Tibial artery (tissue), 4 donors: ENCODE data around the gene RAB11FIP3.

ENCODE experiments used
- DNase-seq, 2 donors: peaks; one replicate each; pipeline ENCODE4 v3.0.0-alpha.2; 2019
- H3K27ac ChIP-seq, 2 donors: fragments of 200-600 bp; sonication (generic) in 1 of 2; 1 replicate in 1 of 2; 2 replicates in 1 of 2; pipeline ENCODE4 v1.5.1; 2018 to 2019; ENCODE audit warnings: mild to moderate bottlenecking in 1 of 2
- H3K27me3 ChIP-seq, 2 donors: fragments of 200-600 bp; sonication (generic) in 1 of 2; one replicate each; pipeline versions ENCODE4 v1.5.1 to v1.6.0; 2016 to 2019
- H3K36me3 ChIP-seq, 3 donors: fragments of 200-600 bp; sonication (generic) in 2 of 3; one replicate each; pipeline ENCODE4 v1.5.1; 2016 to 2019; ENCODE audit warnings: mild to moderate bottlenecking in 2 of 3
- H3K4me1 ChIP-seq, 4 donors: fragments of 200-600 bp; sonication (generic) in 2 of 4; 1 replicate in 3 of 4; 2 replicates in 1 of 4; pipeline ENCODE4 v1.5.1; 2016 to 2019
- H3K4me3 ChIP-seq, 2 donors: fragments of 200-600 bp; sonication (generic) in 1 of 2; 1 replicate in 1 of 2; 2 replicates in 1 of 2; pipeline ENCODE4 v1.5.1; 2018 to 2019; ENCODE audit warnings: mild to moderate bottlenecking in 2 of 2
- H3K9me3 ChIP-seq, 3 donors: fragments of 200-600 bp; sonication (generic) in 1 of 3; one replicate each; pipeline ENCODE4 v1.5.1; 2016 to 2019
- intact Hi-C: fragments of 100-400 bp; cut with DNase I; formaldehyde crosslinking; loops from one replicate; pipeline ENCODE4 v1.15.0; 2023; ENCODE audit warnings: low total_unique reads
- TF ChIP-seq, protein P1 (sequence below), 2 experiments: fragments of 200-600 bp in 1 of 2; fragments of 450-650 bp in 1 of 2; IDR thresholded peaks; one replicate each; pipeline ENCODE4 v1.5.1; 2017 to 2019; ENCODE audit warnings: antibody characterized with exemption in 2 of 2, mild to moderate bottlenecking in 1 of 2, moderate library complexity in 1 of 2

Gene RAB11FIP3

DNA sequence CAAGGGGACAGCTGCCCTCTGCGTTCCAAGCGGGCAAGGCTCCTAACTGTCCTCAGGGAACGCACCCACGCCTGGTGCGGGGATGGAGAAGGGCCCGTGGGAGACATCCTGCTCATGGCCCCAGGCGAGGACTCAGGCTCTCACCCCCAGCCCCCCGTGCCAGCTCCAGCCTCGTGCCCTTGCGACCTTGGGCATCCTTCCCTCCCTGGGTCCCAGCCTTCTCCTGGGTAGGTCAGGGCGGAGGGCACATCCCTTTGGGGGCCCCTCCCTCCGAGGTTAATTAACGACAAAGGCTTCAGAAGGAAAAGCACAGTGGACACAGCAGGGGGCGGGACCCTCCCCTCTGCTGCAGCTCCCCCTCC lies 46.6 kb upstream of the RAB11FIP3 start:
- intact Hi-C loops: no loop called here
- DNase-seq: no peak
- Histone ChIP-seq H3K27ac (no peak overlapping the region), H3K4me1 (peaks cover 0 to 40% (median 22%) of the 10 kb centered on the region in 4 donors), H3K4me3 (no peak overlapping the region), H3K36me3 (peaks cover 16 to 40% (median 33%) of the 10 kb centered on the region in 3 donors), H3K27me3 (no peaks in the 10 kb centered on the region), H3K9me3 (no peaks in the 10 kb centered on the region)
- TF ChIP-seq, protein P1, sequence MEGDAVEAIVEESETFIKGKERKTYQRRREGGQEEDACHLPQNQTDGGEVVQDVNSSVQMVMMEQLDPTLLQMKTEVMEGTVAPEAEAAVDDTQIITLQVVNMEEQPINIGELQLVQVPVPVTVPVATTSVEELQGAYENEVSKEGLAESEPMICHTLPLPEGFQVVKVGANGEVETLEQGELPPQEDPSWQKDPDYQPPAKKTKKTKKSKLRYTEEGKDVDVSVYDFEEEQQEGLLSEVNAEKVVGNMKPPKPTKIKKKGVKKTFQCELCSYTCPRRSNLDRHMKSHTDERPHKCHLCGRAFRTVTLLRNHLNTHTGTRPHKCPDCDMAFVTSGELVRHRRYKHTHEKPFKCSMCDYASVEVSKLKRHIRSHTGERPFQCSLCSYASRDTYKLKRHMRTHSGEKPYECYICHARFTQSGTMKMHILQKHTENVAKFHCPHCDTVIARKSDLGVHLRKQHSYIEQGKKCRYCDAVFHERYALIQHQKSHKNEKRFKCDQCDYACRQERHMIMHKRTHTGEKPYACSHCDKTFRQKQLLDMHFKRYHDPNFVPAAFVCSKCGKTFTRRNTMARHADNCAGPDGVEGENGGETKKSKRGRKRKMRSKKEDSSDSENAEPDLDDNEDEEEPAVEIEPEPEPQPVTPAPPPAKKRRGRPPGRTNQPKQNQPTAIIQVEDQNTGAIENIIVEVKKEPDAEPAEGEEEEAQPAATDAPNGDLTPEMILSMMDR (IDR thresholded peaks at IDR 0.05): no peak

DNA sequence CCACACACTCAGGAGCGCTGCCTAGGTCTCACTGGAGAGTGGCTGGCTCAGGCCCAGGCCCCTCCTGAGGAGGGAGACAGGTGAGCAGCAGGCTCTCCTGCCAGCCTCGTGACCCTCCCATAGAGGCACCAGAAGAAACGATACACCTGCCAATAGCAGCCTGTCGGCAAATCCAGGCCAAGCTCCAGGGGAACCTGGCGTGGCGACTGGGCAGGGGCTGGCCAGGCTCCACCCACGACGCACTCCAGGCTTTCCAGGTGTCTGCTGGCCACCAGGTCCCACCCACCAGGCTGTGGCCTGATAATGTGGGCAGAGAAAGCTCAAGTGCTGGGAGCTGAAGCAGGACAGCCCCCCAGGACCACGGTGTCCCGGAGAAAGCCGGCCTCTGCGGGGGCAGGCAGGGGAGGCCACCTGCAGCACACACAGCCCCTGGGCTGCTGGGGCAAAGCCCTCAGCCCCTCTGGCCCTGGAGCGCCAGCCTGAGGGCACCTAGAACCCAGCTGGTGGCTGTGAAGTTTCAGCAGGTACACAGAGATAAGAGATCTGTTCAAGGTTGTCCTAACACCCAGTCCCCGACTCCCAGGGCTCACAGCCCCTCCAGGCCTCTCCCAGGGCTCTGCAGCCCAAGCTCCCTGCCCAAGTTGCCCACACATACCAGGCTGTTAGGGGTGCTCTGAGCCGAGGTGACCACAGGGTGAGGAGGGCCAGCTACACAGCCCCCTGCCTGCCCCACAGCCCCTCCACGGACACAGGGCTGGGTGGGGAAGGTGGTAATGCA lies 46.1 kb upstream of the RAB11FIP3 start:
- no peak for DNase-seq
- TF ChIP-seq, protein P1 (IDR thresholded peaks at IDR 0.05): no peak
- Histone ChIP-seq H3K36me3 (peaks cover 16 to 35% (median 28%) of the 10 kb centered on the region in 3 donors), H3K27me3 (no peaks in the 10 kb centered on the region), H3K27ac (no peak overlapping the region), H3K4me1 (peaks cover 0 to 41% (median 22%) of the 10 kb centered on the region in 4 donors), H3K9me3 (no peaks in the 10 kb centered on the region), H3K4me3 (no peak overlapping the region)
- intact Hi-C loops: no loop called here

DNA sequence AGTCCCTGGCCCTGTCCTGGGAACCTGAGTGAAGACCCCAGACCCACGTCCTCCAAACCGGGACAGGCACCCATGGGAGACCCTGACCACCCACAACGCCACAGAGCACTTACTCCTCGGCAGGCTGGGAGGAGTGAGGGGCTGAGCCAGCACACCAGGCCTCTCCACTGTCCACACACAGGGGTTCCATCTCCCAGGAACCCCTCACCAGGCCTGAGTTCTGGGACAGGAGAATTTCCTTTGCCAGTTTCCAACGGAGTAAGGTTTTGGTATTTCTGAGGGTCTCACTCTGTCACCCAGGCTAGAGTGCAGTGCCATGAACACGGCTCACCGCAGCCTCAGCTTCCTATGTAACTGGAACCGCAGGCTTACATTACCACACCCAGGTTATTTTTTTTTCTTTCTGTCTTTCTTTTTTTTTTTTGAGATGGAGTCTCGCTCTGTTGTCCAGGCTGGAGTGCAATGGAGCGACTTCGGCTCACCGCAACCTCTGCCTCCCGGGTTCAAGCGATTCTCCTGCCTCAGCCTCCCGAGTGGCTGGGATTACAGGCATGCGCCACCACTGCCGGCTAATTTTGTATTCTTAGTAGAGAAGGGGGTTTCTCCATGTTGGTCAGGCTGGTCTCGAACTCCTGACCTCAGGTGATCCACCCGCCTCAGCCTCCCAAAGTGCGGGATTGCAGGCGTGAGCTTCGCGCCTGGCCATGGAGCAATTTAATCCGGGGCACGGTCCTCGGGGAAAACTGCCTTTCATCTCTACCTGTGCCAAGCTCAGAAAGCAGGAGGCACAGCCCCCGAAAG lies 45.3 kb upstream of the RAB11FIP3 start:
- TF ChIP-seq, protein P1 (IDR thresholded peaks at IDR 0.05): no peak
- Histone ChIP-seq H3K27me3 (no peaks in the 10 kb centered on the region), H3K27ac (peak overlapping the region in 1 of 2 donors; percentile 64), H3K4me1 (peaks cover 0 to 41% (median 22%) of the 10 kb centered on the region in 4 donors), H3K36me3 (peaks cover 16 to 27% (median 21%) of the 10 kb centered on the region in 3 donors), H3K9me3 (no peaks in the 10 kb centered on the region), H3K4me3 (peak overlapping the region; percentile 83 to 96)
- intact Hi-C loops: no loop called here
- no peak for DNase-seq

DNA sequence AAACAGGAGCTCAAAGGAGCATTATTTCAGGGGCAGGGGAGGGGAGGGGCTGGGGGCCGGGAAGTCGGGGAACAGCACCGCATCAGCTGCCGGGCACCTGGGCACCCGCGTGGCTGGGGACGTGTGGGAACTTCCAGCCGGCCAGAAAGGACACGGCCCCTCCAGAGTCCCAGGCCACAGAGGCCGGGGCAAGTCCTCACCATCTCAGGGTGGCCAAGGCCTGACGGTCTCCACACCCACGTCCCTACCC lies 44.8 kb upstream of the RAB11FIP3 start:
- Histone ChIP-seq H3K27ac (peak overlapping the region; percentile 51 to 64), H3K36me3 (peaks cover 16 to 22% (median 19%) of the 10 kb centered on the region in 3 donors), H3K4me1 (peaks cover 0 to 41% (median 22%) of the 10 kb centered on the region in 4 donors), H3K4me3 (peak overlapping the region; percentile 83 to 96), H3K9me3 (no peaks in the 10 kb centered on the region), H3K27me3 (no peaks in the 10 kb centered on the region)
- intact Hi-C loops: no loop called here
- no peak for DNase-seq
- TF ChIP-seq, protein P1 (IDR thresholded peaks at IDR 0.05): no peak

DNA sequence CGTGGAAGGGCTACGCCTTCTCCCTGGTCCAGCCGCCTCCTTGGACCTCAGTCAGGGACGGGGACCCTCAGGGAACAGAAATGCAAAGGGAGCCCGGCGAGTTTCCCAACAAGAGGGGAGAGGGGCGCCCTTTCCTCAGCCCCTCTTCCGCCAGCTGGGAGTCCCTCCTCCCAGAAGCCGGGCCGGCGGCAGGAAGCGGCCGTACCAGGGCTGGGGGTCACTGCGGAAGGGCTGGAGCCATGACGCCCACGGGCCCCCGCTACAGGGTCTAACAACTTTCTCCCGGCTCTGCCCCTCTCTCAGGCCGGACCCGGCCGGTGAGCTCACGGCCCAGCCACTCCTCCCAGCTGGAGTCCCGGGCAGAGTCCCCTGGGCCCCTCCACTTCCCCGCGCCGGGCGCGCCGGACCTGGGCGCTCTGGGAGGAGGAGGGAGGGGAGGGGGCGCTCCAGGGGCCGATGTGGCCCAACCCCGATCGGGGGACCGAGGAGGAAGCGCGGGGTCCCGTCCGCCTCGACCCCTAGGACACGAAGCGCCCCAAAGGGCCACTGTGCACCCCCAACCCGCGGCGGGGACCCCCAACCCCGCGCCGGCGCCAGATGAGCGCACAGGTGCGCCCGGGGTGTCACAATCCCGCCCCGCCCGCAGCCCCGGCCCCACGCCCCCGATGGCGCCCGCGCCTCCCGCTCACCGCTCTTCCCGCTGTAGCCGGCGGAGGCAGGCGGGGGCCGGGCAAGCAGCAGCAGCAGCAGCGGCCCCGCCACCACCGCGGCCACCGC lies 44.2 kb upstream of the RAB11FIP3 start:
- H3K36me3 ChIP-seq: peaks cover 11 to 16% (median 14%) of the 10 kb centered on the region in 3 donors
- peaks cover 0 to 41% (median 22%) of the 10 kb centered on the region in 4 donors for H3K4me1 ChIP-seq
- intact Hi-C loops: no loop called here
- H3K27ac ChIP-seq: peak overlapping the region; percentile 51 to 64
- H3K9me3 ChIP-seq: no peaks in the 10 kb centered on the region
- H3K27me3 ChIP-seq: no peaks in the 10 kb centered on the region
- no peak for DNase-seq
- TF ChIP-seq, protein P1 (IDR thresholded peaks at IDR 0.05): no peak
- H3K4me3 ChIP-seq: peak overlapping the region; percentile 83 to 96
